Measurements from ENCODE around the gene FOXL3.

Gene FOXL3

GRCh38 chr7:304574-305409 is 14.8 kb downstream of the FOXL3 start:
- DNase-seq, result no peak

- no peak for DNase-seq
Observed at GRCh38 chr7:305410-306151, 15.6 kb downstream of the FOXL3 start.

- DNase-seq, result no peak
Observed at GRCh38 chr7:307970-308369, 18.0 kb downstream of the FOXL3 start.

GRCh38 chr7:309586-310228 is 19.7 kb downstream of the FOXL3 start:
- no peak for DNase-seq

- no peak for DNase-seq
Observed at GRCh38 chr7:311131-311680, 21.2 kb downstream of the FOXL3 start.

GRCh38 chr7:311796-312195 is 21.8 kb downstream of the FOXL3 start:
- no peak for DNase-seq

GRCh38 chr7:312424-312823 is 22.5 kb downstream of the FOXL3 start:
- no peak for DNase-seq

GRCh38 chr7:314853-315252 is 24.9 kb downstream of the FOXL3 start:
- DNase-seq, result no peak

GRCh38 chr7:315516-316265 is 25.7 kb downstream of the FOXL3 start:
- DNase-seq, result no peak

- no peak for DNase-seq
Observed at GRCh38 chr7:317643-318405, 27.9 kb downstream of the FOXL3 start.

- no peak for DNase-seq
Observed at GRCh38 chr7:318476-318875, 28.5 kb downstream of the FOXL3 start.

- no peak for DNase-seq
Observed at GRCh38 chr7:318878-319661, 29.1 kb downstream of the FOXL3 start.

- no peak for DNase-seq
Observed at GRCh38 chr7:320297-320696, 30.3 kb downstream of the FOXL3 start.

GRCh38 chr7:322111-322671 is 32.2 kb downstream of the FOXL3 start:
- no peak for DNase-seq

- DNase-seq, result no peak
Observed at GRCh38 chr7:322708-323111, 32.7 kb downstream of the FOXL3 start.

- DNase-seq, result no peak
Observed at GRCh38 chr7:323410-323809, 33.4 kb downstream of the FOXL3 start.

GRCh38 chr7:324011-324410 is 34.0 kb downstream of the FOXL3 start:
- DNase-seq, result no peak

GRCh38 chr7:325051-325798 is 35.3 kb downstream of the FOXL3 start:
- no peak for DNase-seq

GRCh38 chr7:325811-326210 is 35.8 kb downstream of the FOXL3 start:
- DNase-seq, result no peak

- no peak for DNase-seq
Observed at GRCh38 chr7:326273-326672, 36.3 kb downstream of the FOXL3 start.
